Activated CD4-positive, CD25-positive, alpha-beta regulatory T cell (primary cell): ENCODE results near the gene CEP63.
"Not testable (repeated sequence)": the region's sequence is repeated elsewhere in the genome, so short reads cannot be mapped to it uniquely, and the experiment has no call there.

Experiments
- DNase-seq, 4 experiments: peaks; one replicate each; lab custom pipeline; 2025; lab: John Stamatoyannopoulos, UW

The CEP63 gene

DNA sequence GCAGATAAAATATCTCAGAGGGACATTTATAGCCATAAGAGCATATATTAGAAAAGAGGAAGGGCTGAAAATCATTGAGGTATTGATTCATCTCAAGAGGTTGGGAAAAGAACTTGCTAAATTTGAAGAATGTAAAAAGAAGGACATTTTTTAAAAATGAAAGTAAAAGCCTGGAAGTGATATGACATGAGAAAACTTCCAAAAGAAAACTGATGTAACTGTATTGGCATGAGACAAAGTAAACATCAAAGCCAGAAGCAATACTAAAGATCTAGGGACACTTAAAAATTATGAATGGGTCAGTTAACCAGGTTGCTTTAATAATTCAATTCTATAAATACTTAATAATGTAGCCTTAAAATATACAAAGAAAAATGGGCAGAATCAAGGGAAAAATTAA is 31.9 kb downstream of the CEP63 start:
- DNase-seq, result no peak

DNA sequence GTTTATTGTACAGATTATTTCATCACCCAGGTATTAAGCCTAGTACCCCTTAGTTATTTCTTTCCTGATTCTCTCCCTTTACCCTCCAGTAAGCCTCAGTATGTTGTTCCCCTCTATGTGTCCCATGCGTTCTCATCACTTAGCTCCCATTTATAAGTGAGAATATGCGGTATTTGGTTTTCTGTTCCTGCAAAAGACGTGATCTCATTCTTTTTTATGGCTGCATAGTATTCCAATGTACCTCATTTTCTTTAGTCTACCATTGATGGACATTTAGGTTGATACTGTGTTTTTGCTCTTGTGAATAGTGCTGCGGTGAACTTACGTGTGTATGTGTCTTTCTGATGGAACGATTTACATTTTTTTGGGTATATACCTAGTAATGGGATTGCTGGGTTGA is 36.7 kb downstream of the CEP63 start:
- DNase-seq, result no peak

DNA sequence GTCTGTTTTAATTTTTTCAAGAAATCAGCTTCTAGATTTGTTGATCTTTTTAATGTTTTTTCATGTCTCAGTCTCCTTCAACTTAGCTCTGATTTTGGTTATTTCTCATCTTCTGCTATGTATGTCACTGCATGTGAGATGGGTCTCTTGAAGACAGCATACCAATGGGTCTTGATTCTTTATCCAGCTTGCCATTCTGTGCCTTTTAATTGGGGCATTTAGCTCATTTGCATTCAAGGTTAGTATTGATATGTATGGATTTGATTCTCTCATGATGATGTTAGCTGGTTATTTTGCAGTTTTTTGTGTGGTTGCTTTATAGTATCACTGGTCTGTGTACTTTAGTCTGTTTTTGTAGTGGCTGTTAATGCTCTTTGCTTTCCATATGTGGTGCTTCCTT is 39.4 kb downstream of the CEP63 start:
- no peak for DNase-seq

DNA sequence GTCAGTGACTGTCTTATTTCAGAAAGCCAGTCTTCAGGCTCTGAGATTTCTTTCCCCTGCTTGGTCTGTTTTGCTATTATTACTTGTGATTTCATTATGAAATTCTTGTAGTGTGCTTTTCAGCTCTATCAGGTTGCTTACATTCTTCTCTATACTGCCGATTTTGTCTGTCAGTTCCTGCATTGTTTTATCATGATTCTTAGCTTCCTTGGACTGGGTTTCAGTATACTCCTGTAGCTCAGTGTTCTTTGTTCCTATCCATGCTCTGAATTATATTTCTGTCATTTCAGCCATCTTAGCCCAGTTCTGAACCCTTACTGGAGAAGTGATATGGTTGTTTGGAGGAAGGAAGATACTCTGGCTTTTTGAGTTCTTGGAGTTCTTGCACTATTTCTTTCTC is 40.5 kb downstream of the CEP63 start:
- DNase-seq, result no peak

DNA sequence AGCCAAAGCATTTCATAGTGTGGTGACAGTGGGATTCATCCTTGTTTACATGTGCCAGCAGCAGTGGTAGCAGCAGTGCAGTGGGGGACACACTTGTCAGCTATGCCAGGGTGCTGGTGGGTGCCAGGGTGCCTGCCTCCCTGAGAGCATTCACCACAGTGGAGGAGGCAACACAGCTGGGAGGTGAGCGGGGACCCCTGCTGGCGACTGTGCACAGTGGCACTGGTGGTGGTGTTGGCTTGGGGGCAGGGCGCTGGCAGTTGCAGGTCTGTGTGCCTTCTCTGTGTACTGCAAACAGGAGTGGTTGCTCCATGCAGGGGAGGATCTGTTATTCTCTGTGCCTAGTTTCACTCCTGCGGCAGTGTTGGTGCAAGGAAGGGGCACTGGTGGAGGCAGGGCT is 41.2 kb downstream of the CEP63 start:
- DNase-seq, result no peak

DNA sequence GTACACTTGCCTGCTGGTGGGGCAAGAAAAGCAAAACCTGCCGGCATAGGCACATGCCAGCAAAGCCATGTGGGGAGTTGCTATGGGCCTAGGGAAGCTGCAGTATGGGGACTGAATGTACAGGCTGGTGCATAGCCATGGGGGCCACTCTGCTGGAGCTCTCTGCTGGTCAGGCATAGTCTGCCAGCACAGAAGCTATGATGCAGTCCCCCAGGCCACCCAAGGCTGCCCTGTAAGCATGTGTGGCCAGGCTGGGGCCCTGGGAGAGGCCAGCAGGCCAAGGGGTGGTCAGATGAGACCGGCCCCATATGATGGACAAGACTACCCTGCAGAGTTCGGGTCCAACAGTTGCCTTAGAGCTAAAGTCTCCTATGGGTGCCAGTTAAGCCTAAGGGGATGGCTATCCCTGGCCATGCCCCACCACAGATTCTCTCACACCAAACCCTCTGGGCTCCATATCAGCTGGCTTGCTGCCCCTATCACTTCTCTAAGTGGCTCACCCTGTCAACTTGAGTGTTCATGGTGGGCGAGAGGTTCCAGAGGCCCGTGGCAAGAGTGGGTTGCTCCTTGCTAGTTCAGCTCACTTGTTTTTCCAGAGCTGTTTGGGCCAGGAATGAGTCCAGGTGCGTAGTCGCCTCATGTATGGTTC is 41.8 kb downstream of the CEP63 start:
- DNase-seq, result no peak

DNA sequence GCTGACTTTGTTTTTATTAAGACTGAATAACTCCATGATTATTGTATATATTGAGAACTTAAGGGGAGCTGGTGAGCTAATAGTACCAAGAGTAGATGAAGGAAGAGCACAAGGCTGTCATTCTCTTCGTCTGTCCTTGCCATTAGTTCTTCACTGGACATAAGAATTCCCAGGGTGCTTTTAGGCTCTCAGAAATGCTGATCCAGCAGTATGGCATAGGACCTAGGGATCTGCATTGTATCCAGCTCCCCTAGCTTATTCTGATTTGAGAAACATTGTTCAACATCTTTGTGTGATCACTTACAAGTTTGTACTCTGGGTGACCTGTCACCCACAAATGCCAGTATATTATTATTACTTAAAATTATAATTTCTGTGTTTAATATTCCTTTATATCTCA is 47.6 kb downstream of the CEP63 start:
- DNase-seq, result no peak

DNA sequence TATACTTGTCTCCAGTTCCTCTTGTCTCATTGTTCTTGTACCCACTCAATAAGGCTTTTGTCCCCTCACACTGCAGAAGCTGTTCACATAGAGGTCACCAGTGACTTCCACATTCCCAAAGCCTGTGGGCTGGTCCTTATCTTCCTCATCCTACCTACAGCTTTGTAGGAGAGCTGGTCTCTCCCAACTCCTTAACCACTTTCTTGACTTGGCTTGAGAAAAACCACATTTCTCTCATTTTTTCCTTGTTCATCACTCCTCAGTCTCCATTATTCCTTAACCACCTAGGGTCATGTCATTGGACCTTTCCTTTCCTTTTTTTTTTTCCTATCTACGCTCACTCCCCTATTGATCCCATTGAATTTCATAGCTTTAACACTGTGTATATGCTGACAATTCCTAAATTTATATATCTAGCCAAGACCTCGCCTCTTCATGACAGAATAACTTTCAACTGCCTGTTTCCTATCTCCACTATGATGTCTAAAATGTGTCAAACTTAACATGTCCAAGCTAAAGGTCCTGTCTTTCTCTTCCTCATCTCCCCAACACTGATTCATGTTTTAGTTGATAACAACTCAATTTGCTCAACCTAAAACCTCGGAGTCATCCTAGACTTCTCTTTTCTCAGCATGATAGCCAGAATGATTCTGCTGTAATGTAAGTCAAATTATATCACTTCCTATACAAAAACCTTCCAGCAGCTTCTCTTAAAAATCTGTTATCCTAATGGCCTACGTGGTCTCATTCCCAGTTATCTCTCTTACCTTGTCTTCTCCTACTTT is 49.5 kb downstream of the CEP63 start:
- DNase-seq, result no peak

DNA sequence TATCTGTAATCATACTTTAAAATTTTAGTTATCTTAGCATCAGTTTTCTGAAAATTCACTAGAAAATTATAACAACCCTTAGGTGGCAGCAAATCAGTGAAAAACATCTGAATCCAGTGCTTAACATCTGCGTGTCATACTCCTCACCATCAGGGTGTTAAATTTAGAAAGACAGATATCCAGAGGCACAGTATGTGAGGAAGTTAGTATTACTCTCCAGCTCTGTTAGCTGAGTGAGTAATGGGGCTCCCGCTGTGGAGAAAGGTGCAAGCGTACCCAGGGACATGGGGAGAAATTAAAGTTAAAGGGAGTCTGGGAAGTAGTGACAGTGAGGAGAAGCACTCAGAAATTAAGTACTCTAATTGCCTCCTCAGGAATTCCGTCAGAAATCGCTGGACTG is 50.9 kb downstream of the CEP63 start:
- no peak for DNase-seq

DNA sequence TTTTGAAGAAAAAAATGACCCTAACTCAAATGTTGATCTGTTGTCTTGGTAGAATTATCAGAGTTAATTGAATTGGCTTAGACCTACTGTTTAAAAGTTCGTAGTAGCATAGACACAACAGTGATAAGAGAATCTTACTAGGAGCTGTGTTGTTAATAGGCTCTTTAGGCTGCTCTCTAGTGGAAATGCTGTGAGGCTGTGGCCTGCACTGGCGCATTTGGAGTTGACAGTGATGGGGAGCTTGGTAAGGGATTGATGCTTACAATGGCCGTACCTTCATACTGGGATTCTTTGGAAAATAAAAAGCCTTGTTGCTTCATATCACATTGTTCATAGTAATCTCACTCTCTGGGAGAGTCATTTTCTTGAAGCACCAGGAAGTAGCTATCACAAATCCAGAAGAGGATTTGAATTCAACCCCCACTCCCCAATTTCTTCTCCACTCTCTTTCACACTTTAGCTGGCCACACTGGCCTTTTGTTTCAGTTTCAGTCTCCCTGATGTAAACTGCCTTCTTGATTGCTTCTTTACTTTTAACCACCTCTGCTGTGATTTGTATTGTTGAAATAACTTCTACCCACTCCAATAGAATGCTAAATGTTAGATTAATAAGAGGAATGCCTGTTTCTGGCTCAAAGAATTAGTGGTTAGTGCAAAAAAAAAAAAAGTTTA is 56.6 kb downstream of the CEP63 start:
- DNase-seq, result no peak

DNA sequence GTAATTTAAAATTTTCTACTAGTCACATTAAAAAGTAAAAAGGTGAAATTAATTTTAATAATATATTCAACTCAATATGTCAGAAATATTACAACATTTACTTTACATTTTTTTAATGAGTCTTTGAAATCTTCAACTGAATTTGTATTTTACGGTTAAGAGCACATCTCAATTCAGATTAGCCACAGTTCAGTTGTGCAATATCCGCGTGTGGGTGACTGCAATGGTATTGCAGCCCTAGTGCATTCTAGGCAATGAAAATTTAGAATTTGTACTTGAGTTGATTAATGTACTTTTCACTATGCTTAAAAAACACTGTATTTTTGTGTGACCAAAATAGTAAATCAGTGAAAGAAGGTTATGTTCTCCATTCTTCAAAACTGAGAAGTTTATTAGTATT is 57.3 kb downstream of the CEP63 start:
- no peak for DNase-seq

DNA sequence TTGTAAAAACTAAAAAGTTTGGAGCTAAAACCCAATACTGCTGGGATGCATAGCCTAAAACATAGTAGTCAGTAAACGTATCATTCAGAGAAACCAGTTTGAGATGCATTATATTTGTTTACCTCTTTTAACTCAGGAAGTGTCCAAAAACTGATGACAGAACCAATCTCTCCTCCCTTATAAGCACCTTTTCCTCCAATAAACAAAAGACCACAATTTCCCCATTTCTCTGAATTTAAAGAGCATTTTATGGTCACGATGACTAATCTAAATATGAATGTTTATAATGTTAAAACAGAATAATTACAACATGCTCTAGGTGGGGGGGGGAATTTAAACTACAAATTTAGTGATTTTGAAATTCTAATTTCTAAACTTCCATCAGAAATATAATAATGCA is 58.5 kb downstream of the CEP63 start:
- no peak for DNase-seq

DNA sequence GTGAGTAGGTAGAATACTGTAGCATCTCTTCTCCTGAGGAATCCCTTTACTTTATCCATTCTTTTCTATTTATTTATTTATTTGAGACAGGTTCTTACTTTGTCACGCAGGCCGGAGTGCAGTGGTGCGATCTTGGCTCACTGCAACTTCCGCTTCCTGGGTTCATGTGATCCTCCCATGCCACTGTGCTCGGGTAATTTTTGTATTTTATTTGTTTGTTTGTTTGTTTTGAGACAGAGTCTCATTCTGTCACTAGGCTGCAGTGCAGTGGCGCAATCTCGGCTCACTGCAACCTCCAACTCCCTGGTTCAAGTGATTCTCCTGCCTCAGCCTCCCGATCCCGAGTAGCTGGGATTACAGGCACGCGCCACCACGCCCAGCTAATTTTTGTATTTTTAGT is 58.9 kb downstream of the CEP63 start:
- not testable (repeated sequence) for DNase-seq

DNA sequence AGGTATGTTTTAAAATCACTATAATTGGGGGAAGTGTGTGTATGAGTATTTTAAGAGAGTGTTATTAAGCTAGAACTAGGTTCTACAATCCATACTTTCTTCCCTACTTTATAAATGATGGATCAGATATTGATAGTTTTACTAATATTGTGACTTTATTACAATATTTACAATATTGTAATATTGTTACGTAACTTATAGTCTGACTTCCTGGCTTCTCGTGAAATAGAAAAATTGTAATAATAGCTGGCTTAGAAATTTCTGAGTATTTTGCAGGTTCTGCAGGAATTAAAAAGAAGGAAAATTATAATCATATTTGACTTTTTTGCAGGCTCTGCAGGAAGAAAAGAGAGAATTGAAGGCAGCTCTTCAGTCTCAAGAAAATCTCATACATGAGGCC is 60.0 kb downstream of the CEP63 start:
- DNase-seq, result no peak

DNA sequence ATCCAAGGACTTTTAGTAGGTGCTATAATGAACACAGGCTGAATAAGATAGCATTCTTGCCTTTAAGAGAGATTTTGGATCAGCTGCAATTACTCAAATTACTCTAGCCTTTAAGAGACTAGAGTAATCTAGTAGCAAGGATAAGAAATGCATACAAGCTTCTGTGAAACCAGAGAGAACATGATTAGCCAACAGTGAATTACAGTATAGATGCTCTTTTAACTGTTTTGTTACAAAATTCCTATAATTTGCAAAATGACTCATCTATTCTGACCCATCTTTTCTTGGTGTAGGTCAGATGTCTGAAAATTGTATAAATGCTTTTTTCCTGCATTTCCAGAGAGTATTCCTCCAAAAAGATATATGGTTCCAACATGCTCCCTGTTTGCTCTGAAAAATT is 66.9 kb downstream of the CEP63 start:
- no peak for DNase-seq

DNA sequence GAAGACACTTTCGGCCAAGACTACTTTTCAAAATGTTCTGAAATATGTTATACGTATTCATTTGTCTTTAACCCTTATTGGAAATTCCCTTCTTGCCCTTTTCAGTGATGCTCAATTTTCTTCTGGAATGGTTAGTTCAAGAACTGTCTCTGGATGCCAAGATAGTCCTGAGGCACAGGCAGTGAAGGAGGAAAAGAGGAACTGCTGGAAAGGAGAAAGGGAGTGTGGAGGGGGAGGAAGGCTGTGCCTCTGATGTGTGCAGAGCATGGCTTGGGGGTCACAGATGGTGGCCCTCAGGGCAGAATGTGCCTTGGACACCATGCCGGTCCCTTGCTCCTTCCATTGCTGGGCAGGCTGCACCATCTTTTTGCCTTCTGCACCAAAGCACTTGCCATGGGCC is 73.7 kb downstream of the CEP63 start:
- DNase-seq, result no peak

DNA sequence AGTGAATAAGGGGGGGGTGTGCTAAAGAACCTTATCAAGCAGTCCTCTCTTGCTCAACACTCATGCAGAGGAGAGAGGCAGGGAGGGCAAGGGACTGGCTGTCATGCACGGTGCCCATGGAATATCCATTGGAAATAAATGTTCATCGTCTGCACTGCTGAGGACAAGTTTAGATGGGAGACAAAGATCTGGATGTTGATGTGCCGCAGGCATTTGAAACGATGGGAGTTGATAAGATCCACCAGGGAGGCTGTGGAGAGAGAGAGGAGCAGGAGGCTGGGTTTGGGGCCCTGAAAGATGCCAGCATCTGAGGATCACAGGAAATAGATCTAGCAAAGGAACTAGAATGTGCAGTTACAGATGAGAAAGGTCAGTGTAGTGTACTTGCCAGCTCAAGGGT is 76.2 kb downstream of the CEP63 start:
- no peak for DNase-seq

DNA sequence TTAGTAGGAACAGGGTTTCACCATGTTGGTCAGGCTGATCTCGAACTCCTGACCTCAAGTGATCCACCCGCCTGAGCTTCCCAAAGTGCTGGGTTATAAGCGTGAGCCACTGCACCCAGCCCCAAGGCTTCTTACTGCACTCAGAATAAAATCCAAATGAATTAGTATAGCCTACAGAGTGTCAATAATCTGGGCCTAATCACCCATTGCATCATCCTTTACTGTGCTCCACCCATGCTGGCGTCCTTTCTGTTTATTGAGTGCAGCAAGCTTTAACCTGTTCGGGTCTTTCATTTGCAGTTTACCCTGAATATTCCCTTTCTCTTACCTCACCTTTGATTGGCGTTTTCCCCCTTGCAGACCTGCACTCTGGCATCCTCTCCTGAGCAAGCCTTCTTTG is 77.7 kb downstream of the CEP63 start:
- no peak for DNase-seq

DNA sequence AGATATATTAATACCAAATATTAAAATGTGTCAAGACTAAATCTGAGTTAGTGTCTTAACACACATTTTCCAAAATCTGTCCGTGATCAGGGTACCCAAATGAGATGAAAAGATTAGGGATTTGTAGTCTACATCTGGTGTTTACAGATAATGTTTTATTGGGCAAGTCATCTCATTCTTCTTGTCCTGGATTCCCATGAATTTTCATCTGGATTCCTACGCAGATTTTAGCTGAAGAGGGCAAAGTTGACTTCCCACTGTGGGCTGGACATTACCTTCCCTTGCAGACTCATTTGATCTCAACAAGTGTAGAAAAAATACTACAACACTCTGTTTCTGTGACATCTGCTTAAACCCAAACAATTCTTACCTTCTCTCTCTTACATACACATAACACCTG is 79.1 kb downstream of the CEP63 start:
- DNase-seq, result no peak

DNA sequence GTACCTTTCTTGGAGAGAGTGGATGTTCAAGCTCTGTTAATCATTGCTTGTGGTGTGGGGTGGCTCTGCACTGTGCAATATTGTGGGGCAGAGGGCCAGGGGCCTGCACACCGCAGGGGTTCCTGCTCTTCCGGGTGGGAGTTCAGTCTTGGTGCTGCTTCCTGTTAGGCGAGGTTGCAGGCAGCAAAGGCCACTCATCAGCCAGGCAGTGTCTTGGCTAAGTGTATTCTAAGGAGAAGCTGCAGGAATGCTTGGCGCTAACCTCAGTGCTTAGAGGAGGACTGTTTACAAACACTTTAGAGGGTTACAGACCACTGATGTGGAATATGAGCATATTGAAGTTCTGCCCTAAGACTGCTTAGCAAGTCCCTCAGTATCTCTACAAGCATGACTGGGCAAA is 81.7 kb downstream of the CEP63 start:
- no peak for DNase-seq

DNA sequence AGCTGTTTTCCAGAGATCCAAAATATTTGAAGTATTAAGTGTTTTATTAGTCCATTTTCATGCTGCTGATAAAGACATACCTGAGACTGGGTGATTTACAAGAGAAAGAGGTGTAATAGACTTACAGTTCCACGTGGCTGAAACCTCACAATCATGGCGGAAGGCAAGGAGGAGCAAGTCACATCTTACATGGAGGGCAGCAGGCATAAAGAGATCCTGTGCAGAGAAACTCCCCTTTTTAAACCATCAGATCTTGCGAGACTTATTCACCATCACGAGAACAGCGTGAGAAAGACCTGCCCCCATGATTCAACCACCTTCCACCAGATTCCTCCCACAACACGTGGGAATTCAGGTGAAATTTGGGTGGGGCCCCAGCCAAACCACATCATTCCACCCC is 82.9 kb downstream of the CEP63 start:
- DNase-seq, result no peak

DNA sequence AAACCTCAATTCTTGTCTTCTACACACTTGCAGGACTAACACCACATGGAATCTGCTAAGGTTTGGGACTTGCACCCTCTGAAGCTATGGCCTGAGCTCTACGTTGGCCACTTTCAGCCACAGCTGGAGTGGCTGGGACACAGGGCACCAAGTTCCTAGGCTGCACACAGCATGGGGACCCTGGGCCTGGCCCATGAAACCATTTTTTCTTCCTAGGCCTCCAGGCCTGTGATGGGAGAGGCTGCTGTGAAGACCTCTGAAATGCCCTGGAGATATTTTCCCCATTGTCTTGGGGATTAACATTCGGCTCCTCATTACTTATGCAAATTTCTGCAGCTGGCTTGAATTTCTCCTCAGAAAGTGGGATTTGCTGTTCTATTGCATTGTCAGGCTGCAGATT is 84.0 kb downstream of the CEP63 start:
- not testable (repeated sequence) for DNase-seq

DNA sequence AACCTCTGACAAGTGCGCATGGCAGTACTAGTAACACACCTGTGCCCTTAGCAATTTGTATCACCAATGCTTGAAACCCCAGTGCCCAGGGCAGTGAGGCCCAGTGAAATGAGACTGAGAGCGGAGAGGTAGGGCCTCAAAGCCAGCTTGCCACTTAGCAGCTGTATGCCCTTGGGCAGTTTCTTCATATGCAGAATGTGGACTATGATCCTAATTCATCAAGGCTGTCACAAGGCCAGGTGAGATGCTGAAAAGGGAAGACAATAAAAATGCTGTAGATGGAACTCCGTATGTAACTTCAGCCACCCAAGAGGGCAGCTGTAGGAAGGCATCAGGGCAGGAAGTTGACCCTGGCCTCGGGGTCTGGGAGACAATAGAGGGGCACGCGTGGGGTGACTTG is 90.6 kb downstream of the CEP63 start:
- DNase-seq, result no peak
